LNCaP clone FGC (cell line): ENCODE measurements around the gene DOC2A.

Source experiments
- DNase-seq: peaks from one replicate; pipeline ENCODE4 v3.0.0-alpha.2; 2011; ENCODE audit warnings: low read depth
- H3K4me3 ChIP-seq: 2 replicates; pipeline ENCODE4 v1.5.1; 2011; ENCODE audit warnings: mild to moderate bottlenecking, low read depth, low read length, control low read depth
- CTCF ChIP-seq: IDR thresholded peaks from 2 replicates; pipeline ENCODE4 v1.5.1; 2012; ENCODE audit warnings: mild to moderate bottlenecking; ENCODE audit not compliant: control insufficient read depth, insufficient read depth; ENCODE audit errors: extremely low read depth

The DOC2A gene

GRCh38 chr16:30033270-30033669 lies 22.4 kb upstream of the DOC2A start:
- no peak for TF ChIP-seq CTCF
- H3K4me3 ChIP-seq = no peak overlapping the region
- no peak for DNase-seq

- DNase-seq = peak; percentile 26
- peak; percentile 86 for TF ChIP-seq CTCF
- no peak overlapping the region for H3K4me3 ChIP-seq
These were observed 21.4 kb upstream of the DOC2A start for GRCh38 chr16:30032083-30032819.

GRCh38 chr16:30031477-30031918 lies 20.7 kb upstream of the DOC2A start:
- DNase-seq = no peak
- TF ChIP-seq CTCF = no peak
- no peak overlapping the region for H3K4me3 ChIP-seq

- no peak for TF ChIP-seq CTCF
- no peak within 1 kb of the TSS for H3K4me3 ChIP-seq
- DNase-seq = no peak
These were observed 20.1 kb upstream of the DOC2A start, which contains the start of gene TLCD3B for GRCh38 chr16:30030841-30031413. Gene TLCD3B, minus strand, starts transcription at chr16:30031271. Its CDS starts 744 bp downstream, at chr16:30030527.

DNA sequence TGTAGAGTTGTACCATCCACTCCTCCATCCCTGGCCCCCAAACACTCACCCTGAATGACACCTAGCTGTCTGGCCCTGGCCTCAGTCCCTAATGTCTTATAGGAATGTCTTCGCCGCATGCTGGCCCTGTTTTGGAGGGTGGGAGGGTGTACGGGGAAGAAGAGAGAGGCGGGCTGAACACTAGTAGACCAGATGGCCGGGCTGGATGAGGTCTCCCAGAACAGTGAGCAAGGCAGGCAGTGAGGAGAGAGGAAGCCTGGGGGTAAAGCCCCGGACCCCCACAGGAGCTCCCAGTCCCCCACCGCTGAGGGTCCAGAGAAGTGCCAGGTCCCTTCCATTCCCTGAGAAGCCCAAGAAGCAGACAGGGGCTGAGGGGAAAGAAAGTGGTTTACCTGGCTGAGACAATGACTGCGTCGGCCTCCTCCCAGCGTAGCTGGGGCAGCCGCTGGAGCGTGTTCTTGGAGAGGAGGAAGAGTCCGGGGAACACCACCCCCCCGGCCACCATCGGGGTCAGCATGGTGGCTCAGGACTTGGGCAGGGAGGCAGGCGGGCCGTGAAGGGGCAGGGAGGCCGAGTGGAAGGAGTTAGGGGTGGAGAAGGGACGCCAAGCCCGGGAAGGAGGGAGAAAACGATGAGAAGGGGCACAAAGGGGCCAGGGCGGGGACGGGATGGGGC lies 19.3 kb upstream of the DOC2A start:
- no peak for TF ChIP-seq CTCF
- no peak for DNase-seq
- H3K4me3 ChIP-seq = no peak overlapping the region

DNA sequence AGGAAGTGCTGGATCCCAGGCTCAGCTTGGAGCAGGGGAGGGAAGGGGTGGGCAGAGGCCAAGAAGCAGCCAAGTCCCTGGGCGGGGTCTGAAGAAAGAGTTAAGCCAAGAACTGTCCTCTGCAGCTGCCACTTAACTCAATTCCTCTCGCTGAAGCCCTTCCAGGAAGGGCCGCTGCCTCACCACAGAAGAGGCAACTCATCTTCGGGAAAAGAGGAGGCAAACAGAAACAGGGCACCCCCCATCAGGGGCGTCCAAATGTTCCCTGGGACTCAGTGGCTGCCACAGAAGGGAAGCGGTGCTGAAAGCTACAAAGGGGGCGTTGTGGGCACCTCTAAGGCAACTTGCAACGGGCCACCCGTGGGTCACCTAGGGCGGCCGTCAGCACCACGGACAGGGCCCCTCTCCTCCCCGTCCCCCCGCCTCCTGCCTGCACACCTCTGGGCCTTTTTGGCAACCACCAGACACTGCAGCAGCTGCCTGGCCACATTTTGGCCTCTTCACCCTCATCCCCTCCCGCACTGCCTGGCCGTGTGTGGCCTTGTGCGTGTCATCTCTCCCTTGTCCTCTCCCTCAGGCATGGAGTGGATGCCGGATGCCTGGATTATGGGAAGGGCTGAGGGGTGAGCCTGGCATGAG lies 17.7 kb upstream of the DOC2A start:
- H3K4me3 ChIP-seq = no peak overlapping the region
- no peak for TF ChIP-seq CTCF
- DNase-seq = no peak
